H4 (cell line): ENCODE results near the gene WWOX. TPM values are rescaled to one million over a fixed set of nuclear protein-coding genes. Genes with fewer than 3 reads are reported as not detected.

Experiments
- DNase-seq: peaks from one replicate; pipeline ENCODE4 v3.0.0-alpha.2; 2015; ENCODE audit warnings: low spot score
- total RNA-seq: library from RNA; depleted of rRNA; stranded (reverse); fragments of >200 nt; shearing (Covaris generic); gene quantifications from 2 replicates; pipeline ENCODE4 v1.2.3, GENCODE V29; 2014

WWOX gene
- total RNA-seq, 1 experiment from 2014 or later, result 25.4 TPM

DNA sequence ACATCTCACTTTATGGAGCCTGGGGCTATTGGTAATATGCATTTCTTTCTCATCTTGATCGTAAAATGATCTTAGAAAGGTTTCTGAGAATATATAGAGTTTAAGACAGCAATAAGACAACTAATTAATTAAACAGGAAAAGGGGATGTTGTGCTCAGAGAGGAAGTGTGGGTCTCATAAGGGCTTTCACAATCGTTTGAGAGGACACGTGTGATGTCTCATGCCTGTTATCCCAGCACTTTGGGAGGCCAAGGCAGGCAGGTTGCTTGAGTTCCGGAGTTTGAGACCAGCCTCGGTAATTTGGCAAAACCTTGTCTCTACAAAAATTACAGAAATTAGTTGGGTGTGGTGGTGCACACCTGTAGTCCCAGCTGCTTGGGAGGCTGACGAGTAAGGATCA lies 295.6 kb downstream of the WWOX start:
- DNase-seq, result no peak

DNA sequence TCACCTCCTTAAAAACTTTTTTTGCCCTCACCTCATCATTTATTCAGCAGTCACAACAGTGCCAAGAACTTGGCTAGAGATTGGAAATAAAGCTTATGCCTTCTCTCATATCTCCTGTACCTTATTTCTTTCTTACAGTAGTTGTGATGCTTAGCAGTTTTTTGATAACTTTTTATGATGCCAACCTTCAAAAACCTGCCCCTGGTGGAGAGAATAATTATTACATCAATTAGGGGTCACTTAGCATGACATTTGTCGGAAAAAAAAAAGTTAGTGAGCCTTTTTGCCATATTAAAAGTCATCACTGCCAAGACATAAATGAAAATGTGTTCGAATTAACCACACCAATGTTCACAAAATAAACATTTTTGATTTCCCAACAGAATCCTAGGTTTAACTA lies 296.6 kb downstream of the WWOX start:
- DNase-seq, result no peak

DNA sequence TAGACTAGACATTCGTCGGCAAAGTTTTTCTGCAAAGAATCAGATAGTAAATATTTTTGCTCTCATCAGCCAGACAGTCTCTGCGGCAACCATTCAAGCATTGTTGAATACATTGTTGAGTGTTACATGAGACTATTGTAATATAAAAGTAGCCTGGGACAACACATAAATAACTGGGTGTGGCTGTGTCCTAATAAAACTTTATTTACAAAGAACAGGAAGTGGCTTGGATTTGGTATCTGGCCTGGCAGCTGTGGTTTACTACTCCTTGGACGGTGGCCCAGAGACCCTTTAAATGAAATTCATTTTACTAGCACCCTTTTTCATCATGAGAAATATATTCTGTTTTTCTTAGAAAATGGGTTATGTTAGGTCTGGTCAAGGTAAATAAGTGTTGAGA lies 297.2 kb downstream of the WWOX start:
- no peak for DNase-seq

DNA sequence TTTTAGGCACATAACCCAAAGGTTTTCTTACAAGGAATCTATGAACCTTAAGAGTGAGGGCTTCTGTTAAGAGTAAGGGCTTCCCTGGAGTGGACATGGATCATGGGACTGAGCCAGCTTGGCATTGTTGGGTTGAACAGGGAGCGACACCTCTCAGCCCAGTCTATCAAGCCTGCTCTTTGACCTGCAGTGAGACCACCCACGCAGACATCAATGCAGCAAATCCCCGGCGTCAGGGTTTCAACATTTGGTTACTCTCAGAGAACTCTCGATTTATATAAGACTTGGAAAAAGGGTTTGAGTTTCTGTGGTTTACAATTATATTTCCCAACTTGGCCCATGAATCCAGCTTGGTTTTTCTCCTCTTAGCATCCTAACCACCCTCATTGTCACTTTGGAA lies 299.9 kb downstream of the WWOX start:
- DNase-seq, result no peak

DNA sequence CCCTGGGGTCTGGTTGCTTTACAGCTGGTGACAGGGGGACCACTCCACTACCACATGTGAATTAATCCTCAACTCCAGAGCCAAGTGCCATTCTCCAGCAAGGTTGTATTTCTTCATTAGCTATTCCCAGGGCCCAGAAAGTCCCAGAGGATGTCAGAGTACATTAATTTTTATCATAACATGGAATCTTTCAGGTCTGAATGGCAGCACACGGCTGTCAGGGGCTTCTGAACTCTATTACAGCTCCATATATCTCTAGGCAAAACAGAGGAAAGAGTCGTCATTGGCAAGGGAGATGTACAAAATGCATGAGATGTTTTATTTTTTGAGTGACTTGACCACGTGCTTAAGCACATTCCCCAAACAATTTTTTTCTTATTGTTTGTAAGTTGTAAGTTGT lies 303.4 kb downstream of the WWOX start:
- no peak for DNase-seq

DNA sequence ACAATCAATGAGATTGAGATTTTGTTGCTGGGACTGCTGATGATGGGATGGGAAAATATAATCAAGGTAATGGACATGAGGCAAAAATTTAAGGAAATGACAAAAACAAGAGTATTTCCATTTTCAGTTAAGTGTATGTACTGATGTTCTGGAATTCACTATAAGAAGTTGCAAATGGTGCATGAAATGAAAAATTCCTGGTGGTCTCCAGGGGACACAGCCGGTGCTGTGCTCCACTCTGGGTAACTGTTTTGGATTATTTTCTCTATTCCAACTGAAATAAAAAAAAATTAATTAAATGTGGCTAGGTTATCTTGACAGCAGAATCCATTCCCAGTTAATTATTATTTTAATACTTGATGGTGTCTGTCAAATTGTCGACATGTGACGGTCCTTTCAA lies 305.6 kb downstream of the WWOX start:
- DNase-seq, result no peak

DNA sequence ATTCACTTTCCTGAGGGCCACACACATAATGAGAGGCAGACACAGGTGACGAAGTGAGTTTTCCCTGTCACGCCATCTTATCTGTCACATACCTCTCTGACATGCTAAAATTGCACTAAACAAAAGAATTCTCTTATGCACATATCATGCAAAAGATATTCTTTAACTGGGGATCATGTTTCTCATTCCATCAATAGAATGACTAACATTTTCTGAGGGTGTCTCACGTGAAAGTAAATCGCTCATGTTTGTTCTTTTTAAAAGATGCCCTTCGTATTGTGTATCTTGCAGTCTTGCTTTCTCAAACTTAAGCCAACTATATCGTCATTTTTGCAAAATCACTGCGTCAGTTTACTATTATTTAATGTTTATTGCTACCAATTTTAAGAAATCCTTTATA lies 306.4 kb downstream of the WWOX start:
- no peak for DNase-seq

DNA sequence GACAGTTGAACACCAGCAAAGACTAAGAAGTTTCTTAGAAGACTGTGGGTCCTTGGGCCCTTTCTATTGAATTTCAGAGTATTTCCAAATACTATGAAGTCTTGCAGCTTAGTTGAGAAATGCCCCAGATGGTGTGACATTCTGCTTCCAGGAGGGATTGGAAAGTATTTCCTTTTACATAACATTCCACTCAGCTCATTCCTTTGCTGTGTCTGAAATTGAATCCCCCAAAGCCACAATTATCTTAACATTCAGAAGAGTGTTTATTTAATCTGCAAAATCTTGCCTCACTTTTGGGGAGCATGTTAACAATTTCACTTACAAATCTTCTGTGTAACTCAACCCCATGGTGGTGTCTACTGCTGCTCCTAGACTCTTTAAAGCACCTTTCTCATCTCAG lies 307.7 kb downstream of the WWOX start:
- DNase-seq, result peak; percentile 48

DNA sequence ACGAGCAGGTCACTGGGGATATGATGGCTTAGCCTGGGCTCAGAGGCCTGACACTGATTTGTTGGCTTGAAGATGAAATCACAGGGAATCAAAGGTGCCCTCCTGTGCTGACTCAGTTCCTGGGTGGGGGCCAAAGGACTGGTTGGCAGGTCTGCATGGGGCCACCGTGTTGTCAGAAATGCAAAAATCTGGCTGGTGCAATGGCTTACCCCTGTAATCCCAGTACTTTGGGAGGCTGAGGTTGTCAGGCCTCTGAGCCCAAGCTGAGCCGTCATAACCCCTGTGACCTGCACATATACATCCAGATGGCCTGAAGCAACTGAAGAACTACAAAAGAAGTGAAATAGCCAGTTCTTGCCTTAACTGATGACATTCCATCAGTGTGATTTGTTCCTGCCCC lies 314.2 kb downstream of the WWOX start:
- DNase-seq, result no peak

DNA sequence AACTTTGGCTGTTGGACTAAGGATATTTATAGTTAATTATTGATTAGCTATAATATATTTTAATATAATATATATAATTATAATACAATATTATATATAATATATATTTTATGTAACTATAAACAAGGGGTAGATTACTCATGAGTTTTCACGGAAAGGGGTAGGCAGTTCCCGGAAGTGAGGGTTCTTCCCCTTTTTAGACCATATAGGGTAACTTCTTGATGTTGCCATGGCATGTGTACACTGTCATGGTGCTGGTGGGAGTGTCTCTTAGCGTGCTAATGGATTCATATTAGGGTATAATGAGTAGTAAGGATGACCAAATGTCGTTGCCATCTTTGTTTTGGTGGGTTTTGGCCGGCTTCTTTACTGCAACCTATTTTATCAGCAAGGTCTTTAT lies 315.6 kb downstream of the WWOX start:
- DNase-seq, result no peak

DNA sequence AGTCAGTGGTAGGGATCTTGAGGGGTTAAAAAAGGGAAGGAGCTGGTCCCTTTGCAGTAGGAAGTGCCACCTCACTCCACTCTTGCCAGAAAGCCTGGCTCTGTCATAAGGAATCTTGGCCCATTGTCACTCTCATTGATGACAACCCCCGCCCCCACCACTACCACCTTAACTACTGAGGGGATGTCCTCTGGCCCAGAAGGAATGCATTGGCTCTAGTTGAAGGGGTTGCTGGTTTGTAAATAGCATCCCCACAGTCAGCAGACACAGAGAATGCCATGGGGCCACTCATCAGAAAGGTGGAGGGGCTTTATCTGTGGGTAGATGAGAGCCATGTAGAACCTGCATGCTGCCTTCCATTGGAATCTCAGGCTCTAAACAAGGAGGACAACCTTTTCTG lies 316.2 kb downstream of the WWOX start:
- DNase-seq, result no peak

DNA sequence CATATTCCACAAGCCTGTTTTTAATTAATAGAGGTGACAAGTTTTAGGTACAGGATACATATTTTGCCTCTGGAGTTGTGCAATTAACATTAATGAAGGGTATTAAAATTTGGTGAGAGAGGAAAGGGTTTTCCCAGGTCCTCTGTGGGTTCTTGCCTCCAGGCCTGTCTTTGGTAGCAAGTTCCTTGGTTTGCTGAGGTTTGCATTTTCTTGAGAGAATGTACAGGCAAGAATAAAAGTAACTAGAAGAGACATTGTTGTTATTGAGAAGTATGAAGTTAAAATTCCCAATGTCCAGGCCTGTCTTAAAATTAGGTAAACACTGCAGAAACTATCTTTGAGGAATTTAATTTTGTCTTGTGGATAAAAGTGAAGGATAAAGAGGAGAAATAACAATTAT lies 316.9 kb downstream of the WWOX start:
- DNase-seq, result no peak

DNA sequence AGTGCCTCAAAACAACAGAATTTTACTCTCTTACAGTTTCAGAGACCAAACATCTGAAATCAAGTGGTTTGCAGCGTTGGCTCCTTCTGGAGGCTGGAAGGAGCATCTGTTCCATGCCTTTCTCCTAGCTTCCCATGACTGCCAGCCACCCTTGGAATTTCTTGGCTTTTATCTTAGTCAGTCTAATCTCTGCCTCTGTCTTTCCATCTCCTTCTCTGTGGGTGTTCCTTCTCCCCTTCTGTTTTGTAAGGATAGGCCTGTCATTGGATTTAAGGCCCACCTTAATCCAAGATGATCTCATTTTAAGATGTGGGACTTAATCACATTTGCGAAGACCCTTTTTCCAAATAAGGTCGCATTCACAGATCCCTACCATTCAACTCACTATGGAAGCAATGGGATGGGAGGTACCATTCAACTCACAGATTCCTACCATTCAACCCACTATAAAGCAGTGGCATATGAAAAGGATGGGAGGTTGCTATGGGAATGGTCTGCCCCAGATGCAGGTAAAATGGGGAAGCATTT lies 321.8 kb downstream of the WWOX start:
- no peak for DNase-seq

DNA sequence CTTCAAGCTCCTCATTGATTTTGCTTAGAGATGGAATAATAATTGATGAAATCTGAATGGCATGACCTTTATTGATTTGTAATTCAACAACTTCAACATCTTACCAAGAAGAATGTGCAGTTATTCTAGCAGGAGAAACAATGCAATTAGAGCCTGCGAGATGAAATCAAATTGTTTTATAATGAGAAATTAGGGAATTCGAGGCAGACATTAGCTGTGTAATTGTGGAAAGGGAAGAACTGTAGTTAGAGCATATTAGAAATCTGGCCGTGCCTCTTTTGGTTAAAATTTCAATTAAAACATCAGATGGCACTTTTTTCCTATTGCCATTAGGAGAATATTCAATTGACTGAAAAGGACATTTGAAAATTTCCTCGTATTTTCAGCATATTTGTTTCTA lies 325.8 kb downstream of the WWOX start:
- no peak for DNase-seq

DNA sequence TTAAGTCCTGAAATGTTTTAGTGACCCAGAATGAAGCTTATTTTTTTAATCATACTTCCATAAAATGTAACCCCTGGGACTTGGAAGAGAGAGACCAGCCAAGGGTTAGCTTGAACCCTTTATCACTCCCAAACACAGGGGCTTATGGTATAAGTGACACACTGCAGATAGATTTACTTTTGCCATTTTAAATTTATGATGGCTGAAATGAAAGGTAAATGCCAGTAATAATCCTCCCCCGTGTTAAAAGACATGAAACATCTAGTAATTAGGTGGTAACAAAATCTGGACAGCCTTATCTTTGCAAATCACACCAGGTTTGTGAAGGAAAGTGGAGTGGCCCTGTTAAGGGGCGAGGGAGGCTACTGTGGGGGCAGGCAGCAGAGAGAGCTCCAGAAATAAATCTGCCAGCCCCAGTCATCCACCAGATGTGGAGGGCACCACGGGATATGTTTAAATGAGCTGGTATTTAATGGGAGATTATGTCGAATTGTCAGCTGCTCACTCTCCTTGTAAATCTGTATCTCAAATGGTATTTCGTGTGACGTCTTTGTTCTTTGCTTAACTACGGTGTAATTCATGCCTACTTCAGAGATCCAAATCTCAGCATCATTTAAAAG lies 326.5 kb downstream of the WWOX start:
- no peak for DNase-seq

DNA sequence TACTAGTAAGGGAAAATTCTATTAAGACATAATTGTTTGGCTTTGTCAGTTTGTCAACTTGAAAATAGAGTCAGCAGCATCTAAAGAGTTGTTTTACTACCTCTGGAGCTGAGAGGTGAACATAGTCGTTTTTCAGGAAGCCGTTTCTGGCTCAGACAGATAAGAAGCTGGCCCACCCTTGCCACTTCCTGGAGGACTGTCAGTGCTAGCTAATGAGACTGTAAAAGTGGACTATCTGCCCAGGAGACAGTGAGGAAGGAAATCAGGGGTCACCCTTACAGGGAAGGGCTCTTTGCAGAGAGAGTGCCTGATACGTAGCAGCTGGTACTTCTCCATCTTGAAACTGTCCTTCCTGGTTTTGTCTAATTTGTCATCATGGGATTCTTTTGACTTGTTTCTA lies 328.7 kb downstream of the WWOX start:
- no peak for DNase-seq

DNA sequence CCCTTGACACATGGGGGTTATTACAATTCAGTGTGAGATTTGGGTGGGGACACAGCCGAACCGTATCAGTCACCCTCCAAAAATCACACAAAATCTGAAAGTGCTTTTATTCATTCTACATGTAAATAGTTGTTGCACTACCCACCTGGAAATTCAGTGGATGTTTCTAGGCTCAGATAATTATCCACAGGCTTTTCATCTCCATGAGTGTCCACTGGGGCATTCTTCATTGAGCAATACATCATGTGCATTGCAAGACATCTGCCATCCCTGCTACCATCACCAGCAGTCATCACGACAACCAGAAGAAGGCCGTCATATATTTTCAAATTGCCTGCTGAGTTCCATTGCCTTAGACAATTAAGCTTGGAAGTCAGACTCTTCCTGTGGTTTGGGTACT lies 330.8 kb downstream of the WWOX start:
- DNase-seq, result no peak

DNA sequence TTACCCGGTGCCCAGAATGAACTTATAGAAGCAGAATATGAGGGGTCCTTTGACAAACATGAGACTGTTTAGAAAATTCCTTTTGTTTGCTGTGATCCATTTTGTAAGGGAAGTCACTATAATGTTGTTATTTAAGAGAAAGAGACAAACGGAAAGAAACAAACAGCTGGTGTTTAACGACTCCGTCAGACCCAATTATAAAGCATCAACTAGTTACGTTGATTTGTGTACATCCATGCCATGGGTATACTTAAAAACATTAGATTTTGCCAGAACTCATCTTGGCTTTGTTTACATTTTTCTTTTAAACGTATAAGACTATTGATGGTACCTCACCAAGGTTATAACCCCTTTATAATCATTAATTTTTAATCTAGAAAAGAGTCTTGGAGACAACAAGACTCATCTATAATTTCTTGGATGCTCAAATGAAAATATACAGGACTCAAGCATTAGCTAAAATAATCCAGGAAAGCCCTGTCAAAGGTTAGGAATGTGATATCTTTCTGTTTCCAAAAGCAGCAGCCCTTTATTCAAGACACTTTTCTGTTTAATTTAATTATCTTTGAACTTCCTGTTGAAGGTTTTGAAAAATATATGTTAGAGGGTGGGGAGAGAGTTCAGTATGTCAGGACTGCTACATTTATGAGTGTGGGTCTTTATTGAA lies 331.7 kb downstream of the WWOX start:
- no peak for DNase-seq

DNA sequence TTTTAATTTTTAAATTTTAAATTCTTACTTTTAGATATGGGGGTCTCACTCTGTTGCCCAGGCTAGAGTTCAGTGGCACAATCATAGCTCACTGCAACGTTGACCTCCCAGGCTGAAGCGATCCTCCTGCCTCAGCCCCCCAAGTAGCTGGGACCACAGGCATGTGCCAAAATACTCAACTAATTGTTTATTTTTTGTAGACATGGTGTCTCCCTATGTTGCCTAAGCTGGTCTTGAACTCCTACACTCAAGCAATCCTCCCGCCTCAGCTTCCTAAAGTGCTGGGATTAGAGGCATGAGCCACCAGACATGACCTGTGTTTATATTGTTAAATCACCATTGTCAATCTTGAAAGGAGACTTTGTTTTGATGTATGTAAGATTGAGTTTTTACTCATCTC lies 332.2 kb downstream of the WWOX start:
- no peak for DNase-seq

DNA sequence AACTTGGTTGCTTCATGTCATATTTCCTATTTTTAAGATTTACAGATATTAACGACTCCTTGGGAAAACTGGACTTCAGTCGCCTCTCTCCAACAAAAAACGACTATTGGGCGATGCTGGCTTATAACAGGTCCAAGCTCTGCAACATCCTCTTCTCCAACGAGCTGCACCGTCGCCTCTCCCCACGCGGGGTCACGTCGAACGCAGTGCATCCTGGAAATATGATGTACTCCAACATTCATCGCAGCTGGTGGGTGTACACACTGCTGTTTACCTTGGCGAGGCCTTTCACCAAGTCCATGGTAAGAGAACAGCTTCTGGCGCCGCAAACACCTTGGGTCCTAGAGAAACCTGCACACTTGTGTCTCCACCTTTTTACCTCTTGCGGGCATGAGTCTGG lies 333.0 kb downstream of the WWOX start:
- DNase-seq, result no peak

DNA sequence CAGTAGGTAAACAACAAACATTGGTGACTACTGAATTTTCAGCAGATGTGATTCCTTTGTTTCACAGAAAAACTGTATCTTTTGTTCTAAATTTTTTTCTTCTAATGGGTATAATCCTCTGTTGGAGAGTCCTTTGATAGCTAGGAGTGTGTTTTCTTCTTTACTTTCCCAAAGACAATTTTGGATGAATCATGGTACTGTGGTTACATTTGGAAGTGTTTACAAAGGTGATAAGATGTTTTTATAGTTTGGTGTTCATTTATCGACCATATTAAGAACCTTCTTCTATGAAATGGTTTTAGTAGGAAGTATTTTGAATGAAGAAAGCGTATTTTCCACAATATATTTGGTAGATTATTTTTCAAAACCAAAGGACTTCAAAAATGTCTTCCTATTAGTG lies 333.7 kb downstream of the WWOX start:
- DNase-seq, result no peak

DNA sequence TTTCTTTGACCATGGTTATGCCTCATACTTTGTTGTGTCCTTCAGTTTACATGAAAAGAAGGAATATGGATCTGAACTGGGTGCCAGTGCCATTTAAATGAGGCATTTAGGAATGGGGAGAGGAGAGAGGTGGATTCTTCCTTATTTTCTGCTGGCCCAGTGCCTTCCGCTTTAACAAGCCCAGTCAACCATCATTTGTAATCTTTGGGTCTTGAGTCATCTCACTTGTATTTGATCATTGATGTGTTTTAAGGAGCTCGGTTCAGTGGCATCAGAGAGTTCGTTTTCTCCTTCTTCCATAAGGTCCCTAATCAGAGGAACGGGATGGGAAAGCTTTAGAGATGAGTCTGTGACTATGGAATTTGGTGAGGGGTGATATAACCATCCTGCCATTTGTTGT lies 334.9 kb downstream of the WWOX start:
- no peak for DNase-seq

DNA sequence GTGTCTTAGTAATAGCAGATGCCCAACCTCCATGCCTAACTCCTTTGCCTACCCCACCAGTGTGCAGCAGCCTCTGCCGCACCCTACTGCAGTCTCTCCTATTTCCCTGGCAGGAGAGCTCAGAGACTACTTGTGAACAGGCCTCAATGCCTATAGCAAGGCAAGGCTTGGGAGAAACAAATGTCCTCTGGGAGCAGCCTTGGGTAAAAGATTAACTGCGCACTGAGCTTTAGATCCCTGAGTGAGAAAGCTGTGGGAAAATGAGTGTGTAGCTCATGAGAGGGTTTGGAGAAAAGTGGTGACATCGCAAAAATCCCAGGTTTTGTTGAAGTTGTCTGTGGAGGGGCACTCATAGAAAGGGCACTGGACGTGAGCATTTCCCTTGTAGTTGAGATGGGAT lies 335.8 kb downstream of the WWOX start:
- DNase-seq, result no peak

DNA sequence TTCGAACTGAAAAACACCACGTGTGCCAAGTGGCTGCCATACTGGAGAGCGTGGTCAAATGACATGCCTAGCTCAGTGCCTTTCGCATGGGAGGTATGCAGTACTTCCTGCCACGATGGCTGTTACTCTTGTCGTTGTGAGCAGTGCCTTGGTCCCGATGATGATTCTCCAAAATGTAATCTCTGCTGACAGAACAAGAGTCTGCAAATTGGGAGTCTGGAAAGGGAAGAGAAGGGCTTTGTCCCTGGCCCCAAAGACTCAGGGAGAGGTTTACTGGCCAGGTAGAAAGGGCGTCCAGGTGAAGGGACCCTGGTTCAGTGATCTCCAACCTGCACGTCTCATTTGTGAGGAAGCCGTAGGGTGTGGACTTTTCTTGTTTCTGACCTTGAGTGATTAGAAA lies 336.6 kb downstream of the WWOX start:
- no peak for DNase-seq
